GM12873 (cell line): Measurements from ENCODE around the gene IDH1.

ENCODE experiments used
- CTCF ChIP-seq: IDR thresholded peaks from 2 replicates; pipeline ENCODE4 v1.5.1; 2012; ENCODE audit warnings: low read depth, mild to moderate bottlenecking, moderate library complexity, low read length, control low read depth; ENCODE audit not compliant: insufficient read depth; ENCODE audit errors: missing control alignments

Gene IDH1

GRCh38 chr2:208227581-208228232, 27.2 kb downstream of the IDH1 start:
- TF ChIP-seq CTCF = no peak

- TF ChIP-seq CTCF = no peak
Measured at GRCh38 chr2:208224802-208225201, 30.1 kb downstream of the IDH1 start.

GRCh38 chr2:208222351-208222750, 32.5 kb downstream of the IDH1 start:
- TF ChIP-seq CTCF = no peak

GRCh38 chr2:208210688-208211451, 44.0 kb downstream of the IDH1 start:
- TF ChIP-seq CTCF = no peak

GRCh38 chr2:208208335-208209085, 46.4 kb downstream of the IDH1 start:
- TF ChIP-seq CTCF = no peak

GRCh38 chr2:208207769-208208168, 47.1 kb downstream of the IDH1 start:
- TF ChIP-seq CTCF = no peak

GRCh38 chr2:208204166-208204565, 50.7 kb downstream of the IDH1 start:
- TF ChIP-seq CTCF = no peak
